ENCODE data around the gene ATP8B4. TPM values are rescaled to one million over a fixed set of nuclear protein-coding genes. Genes with fewer than 3 reads are reported as not detected.

The ATP8B4 gene
- polyA plus RNA-seq, 3 donors, result 6.1 to 9.6 (median 6.8) TPM

DNA sequence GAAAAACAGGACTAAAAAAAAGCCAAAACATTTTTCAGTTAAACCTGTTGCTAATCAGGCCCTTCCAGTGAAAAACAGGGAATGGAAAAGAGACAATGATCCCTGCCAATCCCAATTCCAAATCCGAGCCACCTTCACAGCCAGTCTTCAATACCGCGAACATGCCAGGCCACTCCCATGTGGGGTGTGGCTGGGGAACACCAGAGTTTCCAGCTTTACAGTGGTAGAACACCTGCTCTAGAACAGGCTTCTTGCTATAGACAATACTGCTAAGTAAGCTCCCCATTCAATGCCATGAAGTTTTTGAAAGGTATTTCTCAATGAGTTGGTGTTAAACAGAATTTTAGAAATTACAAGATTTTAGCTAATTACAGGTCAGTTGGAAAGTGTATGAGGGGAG is 228.3 kb downstream of the ATP8B4 start:
- Mint-ChIP-seq H3K4me3 (no peak overlapping the region), H3K4me1 (no peaks in the 10 kb centered on the region), H3K27me3 (ENCODE audit: low read depth in 3 of 3) (no peaks in the 10 kb centered on the region), H3K36me3 (peaks cover 67 to 70% of the 10 kb centered on the region in 2 donors), H3K27ac (peak overlapping the region in 3 of 7 donors; percentile 10 to 33 (median 32)), H3K9me3 (no peaks in the 10 kb centered on the region)
- no peaks in the 10 kb centered on the region for H3K4me1 ChIP-seq (ENCODE audit: control insufficient read depth in 1 of 2, insufficient read depth in 2 of 2, low read length in 2 of 2)
- TF ChIP-seq CTCF (IDR thresholded peaks at IDR 0.05), result no peak
- peaks cover 44 to 88% of the 10 kb centered on the region in 2 donors for H3K36me3 ChIP-seq (replicated peaks in 1 of 2; ENCODE audit: control insufficient read depth in 1 of 2, insufficient read depth in 2 of 2, low read length in 2 of 2)
- H3K9me3 ChIP-seq (replicated peaks in 1 of 2; ENCODE audit: control insufficient read depth in 1 of 2, insufficient read depth in 1 of 2, low read length in 2 of 2), result no peaks in the 10 kb centered on the region
- H3K27me3 ChIP-seq (ENCODE audit: control insufficient read depth in 2 of 2, insufficient read depth in 2 of 2, low read length in 2 of 2), result no peaks in the 10 kb centered on the region
- no peak overlapping the region for H2AFZ ChIP-seq (ENCODE audit: insufficient read depth, low read depth, low read length, poor library complexity, severe bottlenecking)
- WGBS (ENCODE audit: insufficient coverage), result no CpG with 5 or more reads among the region's 3 CpGs
- no peak for DNase-seq
- no peaks in the 10 kb centered on the region for H3K79me2 ChIP-seq (ENCODE audit: insufficient read depth, low read length)
- intact Hi-C loops (cut with micrococcal nuclease), result no loop called here
- no peak overlapping the region for H3K9ac ChIP-seq (ENCODE audit: insufficient read depth, low read length, poor library complexity, severe bottlenecking)
- H4K20me1 ChIP-seq (ENCODE audit: insufficient read depth, low read length), result no peaks in the 10 kb centered on the region
- H3K4me2 ChIP-seq (replicated peaks; ENCODE audit: extremely low read depth, low read length, poor library complexity, severe bottlenecking), result no peak overlapping the region
- no peak overlapping the region for H3K4me3 ChIP-seq (replicated peaks in 1 of 3; ENCODE audit: low read depth in 2 of 3, low read length in 3 of 3)
- H3K27ac ChIP-seq (ENCODE audit: low read depth in 1 of 2, low read length in 2 of 2), result no peak overlapping the region

DNA sequence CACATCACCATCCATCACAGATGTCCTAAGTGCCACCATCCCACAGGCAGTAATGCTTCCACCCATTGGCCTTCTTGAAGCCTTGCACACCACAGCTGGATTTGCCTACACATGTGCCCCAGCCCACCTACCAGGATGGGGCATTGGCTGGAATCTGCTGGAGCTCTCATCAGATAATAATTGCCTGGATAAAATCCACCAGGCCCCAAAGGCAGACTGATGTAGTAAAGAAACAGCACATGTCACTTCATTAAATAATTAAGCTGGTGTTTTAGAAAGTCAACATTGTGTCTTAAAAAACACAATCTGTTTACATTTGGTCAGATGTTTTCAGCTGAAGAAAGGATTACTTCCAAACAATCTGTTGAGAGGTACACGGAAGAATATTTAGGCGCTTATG is 229.5 kb downstream of the ATP8B4 start:
- no peak for DNase-seq
- Histone ChIP-seq H3K9ac (ENCODE audit: insufficient read depth, low read length, poor library complexity, severe bottlenecking) (no peak overlapping the region), H3K27ac (ENCODE audit: low read depth in 1 of 2, low read length in 2 of 2) (peak overlapping the region in 1 of 2 donors; percentile 20), H3K4me3 (replicated peaks in 1 of 3; ENCODE audit: low read depth in 2 of 3, low read length in 3 of 3) (no peak overlapping the region), H3K4me1 (ENCODE audit: control insufficient read depth in 1 of 2, insufficient read depth in 2 of 2, low read length in 2 of 2) (no peaks in the 10 kb centered on the region), H3K36me3 (replicated peaks in 1 of 2; ENCODE audit: control insufficient read depth in 1 of 2, insufficient read depth in 2 of 2, low read length in 2 of 2) (peaks cover 35 to 86% of the 10 kb centered on the region in 2 donors), H3K79me2 (ENCODE audit: insufficient read depth, low read length) (no peaks in the 10 kb centered on the region), H4K20me1 (ENCODE audit: insufficient read depth, low read length) (no peaks in the 10 kb centered on the region), H3K4me2 (replicated peaks; ENCODE audit: extremely low read depth, low read length, poor library complexity, severe bottlenecking) (no peak overlapping the region), H3K9me3 (replicated peaks in 1 of 2; ENCODE audit: control insufficient read depth in 1 of 2, insufficient read depth in 1 of 2, low read length in 2 of 2) (no peaks in the 10 kb centered on the region), H2AFZ (ENCODE audit: insufficient read depth, low read depth, low read length, poor library complexity, severe bottlenecking) (no peak overlapping the region), H3K27me3 (ENCODE audit: control insufficient read depth in 2 of 2, insufficient read depth in 2 of 2, low read length in 2 of 2) (no peaks in the 10 kb centered on the region)
- WGBS (ENCODE audit: insufficient coverage), result no CpG with 5 or more reads among the region's 2 CpGs
- Mint-ChIP-seq H3K9me3 (no peaks in the 10 kb centered on the region), H3K27me3 (ENCODE audit: low read depth in 3 of 3) (no peaks in the 10 kb centered on the region), H3K27ac (peak overlapping the region in 1 of 7 donors; percentile 32), H3K4me1 (no peaks in the 10 kb centered on the region), H3K4me3 (no peak overlapping the region), H3K36me3 (peaks cover 65 to 70% of the 10 kb centered on the region in 2 donors)
- intact Hi-C loops (cut with micrococcal nuclease), result no loop called here
- no peak for TF ChIP-seq CTCF (IDR thresholded peaks at IDR 0.05)

All from CD14-positive monocyte (primary cell).